Islet of Langerhans (tissue), 1 donor: ENCODE data around the gene GINS1.
A peak's percentile ranks its signal among the peaks of the same experiment; 100 is the strongest.
"Not testable (repeated sequence)": the region's sequence is repeated elsewhere in the genome, so short reads cannot be mapped to it uniquely, and the experiment has no call there.

Experiments
- FAIRE-seq: peaks from one replicate; lab custom pipeline; 2011; peaks lifted over from hg19 to GRCh38; lab: Jason Lieb, UNC

Gene GINS1

DNA sequence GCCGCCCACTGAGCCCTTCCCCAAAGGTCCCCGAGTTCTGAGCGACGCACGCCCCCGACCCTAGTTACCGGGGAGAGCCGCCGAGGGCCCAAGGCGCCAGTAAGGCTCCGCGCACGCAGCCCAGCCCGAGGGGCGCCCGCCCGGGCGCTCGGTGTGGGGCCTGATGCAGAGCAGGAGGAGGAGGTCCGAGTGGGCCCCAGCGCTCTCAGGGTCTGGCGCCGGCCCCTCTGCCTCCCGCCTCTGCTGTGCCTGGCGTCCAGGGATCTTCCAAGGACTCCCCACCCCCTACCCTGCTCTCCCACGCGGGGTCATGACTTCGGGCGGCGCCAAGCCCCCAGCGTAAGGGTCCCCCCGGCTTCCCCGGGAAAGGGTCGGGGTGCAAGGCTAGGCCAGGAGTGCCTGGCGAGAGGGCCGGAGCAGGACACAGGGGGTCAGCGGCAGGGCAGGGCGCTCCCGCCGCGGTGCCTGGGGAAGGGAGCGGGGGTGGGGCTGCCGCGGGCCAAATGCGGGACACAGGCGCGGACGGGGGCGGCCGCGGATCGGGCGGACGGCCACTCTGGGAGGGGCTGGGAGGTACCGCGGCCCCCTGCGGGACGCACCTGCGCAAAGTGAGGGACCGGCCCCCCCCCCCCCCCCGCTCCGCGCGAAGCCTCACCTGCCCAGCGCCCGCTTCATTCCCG lies 17.5 kb upstream of the GINS1 start:
- FAIRE-seq, result no peak

DNA sequence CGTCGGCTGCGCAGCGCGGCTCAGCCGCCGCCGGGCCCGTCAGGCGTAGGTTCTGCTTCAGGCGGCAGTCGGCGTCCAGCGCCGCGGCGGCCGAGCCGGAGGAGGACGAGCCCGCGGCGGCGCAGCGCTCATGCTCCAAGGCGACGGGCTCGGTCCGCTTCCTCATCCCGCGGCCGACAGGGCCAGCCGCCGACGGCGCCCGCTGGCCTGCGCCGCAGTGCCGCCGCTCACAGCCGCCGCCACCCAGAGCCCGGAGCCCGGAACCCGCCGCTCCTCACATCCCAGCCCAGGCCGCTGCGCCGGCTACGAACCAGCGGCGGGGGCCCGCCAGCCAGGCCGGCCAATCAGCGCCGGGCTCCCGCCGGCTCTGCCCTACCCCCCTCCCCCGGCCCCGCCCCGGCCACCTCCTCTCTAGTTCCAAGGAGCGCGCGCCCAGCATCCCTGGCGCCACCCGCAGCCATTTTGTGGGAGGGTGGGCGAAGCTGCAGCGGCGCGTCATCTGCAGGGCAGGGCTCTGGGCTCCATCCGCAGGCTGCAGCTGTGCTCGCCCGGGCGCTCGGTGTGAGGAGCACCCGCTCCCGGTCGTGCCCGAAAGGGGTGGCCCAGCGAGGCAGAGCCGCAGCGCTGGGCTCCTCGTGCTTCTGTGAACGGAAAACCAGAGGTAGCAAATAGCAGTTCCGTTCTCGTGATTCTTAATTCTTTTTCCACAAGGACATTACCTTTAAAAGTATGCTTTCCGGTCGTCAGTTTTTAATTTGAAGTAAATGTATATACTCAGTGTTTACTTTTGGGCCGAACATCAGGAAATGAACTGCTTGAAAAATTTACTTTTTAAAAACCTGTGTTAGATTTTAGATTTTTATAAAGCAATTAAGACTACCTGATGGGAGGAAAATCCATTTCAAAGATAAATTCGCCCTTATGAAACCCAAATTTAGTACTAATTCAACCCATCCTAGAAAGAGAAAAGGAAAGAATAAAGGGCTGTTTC lies 16.6 kb upstream of the GINS1 start, which contains the start of gene ABHD12:
Gene ABHD12 (minus strand): TSS at position 298 of the 991 bp plus-strand sequence. CDS start 132 bp downstream, at position 166.
- no peak for FAIRE-seq

DNA sequence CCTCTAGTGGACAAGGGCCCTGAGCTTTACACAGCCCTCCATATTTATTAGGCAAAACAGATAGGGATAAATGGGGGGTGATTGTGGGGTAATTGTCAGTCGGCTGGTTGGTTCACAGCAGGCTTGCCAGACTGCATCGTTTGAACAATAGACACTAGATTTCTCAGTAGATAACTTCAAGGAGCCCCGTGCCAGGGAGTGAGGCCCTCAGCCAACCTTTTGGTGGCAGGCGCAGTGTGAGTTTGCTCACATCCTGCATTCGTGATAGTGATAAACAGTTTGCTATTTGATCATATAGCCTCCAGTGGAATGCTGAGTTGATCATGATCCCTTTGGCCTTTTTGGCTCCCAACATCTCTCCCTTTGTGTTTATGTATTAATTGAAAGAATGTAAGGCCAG lies 13.2 kb upstream of the GINS1 start:
- FAIRE-seq, result no peak

GRCh38 chr20:25394996-25395395 lies 12.5 kb upstream of the GINS1 start:
- no peak for FAIRE-seq

DNA sequence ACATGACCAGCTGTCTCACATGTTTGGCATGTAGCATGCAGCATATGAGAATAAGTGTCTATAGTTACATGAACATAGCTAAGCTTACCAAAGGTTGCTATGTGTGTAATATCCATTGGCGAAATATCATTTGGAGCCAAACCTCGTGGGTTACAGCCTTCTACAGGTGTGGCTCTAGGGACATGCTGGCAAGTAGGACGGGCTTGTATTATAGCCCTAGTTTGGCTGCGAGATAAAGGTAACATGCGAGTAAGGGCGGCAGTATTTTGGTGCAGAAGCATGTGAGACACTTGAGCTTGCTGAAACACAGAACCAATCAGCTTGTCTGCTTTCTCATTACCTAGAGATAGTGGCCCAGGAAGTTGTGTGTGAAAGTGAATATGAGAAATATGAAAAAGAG lies 10.4 kb upstream of the GINS1 start:
- FAIRE-seq, result no peak

DNA sequence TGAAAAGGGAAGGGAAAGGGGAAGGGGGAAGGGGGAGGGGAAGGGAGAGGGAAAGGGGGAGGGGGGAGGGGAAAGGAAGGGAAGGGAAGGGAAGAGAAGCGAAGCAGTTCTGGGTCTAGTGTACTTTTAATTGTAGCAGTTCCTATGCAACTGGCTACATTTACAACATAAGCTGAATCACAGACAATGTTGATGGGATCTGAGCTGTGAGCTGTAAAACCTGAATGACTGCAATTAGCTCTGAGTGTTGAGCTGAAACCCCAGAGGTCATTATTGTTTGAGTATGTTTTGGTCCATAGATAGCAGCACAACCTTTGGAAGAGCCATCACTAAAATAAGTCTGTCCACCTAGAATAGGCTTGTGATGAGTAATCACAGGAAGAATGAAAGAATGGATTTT lies 9.7 kb upstream of the GINS1 start:
- no peak for FAIRE-seq

DNA sequence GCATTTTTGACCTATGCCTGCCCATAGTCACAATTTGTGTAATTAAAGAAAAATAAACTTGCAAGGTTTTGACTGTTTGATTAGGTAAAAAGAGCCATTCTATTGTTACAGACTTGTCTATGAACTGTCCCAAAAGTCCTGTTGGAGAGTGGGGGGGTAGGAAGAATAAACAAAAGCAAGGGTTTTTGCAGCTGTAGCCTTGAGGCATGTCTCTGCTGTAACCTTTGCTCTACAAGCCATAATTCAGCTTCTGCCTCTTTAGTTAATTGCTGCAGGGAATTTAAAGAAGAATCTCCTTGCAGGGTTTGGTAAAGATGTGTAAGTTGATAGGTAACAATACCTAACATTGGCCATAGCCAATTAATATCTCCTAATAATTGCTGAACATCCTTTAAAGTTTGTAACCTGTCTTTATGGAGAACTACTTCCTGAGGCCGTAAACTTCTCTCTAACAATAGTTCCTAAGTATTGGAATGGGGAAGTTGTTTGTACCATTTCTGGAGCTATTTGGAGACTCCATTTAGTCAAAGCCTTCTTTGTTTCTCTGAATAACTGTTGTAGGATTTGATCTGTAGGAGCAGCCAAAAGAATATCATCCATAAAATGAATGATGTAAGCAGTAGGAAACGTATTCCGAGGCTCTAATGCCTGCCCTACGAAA lies 9.0 kb upstream of the GINS1 start:
- no peak for FAIRE-seq

GRCh38 chr20:25399037-25399430 lies 8.4 kb upstream of the GINS1 start:
- FAIRE-seq, result peak; percentile 56

- FAIRE-seq, result not testable (repeated sequence)
Measured at GRCh38 chr20:25400291-25400732, 7.2 kb upstream of the GINS1 start.

DNA sequence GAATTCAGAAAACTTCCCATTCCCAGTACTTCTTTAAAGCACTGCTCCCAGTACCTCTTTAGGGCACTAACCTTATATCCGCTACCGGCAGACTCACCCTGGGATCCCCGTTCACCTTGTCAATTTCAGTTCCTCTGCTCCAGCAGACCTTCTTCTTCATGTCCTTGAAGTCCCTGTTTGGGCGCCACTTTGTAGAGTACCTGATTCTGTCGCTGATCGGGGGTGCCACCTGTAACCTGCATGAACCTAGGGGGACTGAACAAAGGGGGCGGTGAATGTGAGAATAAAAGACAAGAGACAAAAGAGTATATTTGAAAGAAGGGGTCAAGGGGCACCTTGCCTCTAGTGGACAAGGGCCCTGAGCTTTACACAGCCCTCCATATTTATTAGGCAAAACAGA lies 4.9 kb upstream of the GINS1 start:
- no peak for FAIRE-seq

- FAIRE-seq, result no peak
Measured at GRCh38 chr20:25408170-25408547, 686 bp downstream of the GINS1 start.

- FAIRE-seq, result no peak
Measured at GRCh38 chr20:25408890-25409289, 1.4 kb downstream of the GINS1 start.

GRCh38 chr20:25418776-25419175 lies 11.3 kb downstream of the GINS1 start:
- no peak for FAIRE-seq

DNA sequence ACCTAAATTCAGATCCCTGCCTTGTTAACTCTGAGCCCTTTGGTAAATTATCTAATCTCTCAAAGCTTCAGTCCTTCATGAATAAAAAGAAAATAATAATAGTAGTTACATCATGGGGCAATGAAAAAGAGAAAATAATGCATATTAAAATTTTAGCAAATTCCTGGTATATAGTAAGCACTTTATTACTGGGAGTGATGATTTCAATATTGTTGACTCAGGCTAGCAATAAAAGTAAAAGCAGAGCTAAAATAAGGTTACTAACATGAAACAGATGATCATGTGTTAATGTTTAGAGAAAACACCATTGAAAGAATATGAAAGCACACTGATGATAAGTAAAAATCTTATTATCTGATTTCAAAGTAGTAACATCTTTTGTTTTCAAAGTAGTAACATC lies 13.6 kb downstream of the GINS1 start:
- FAIRE-seq, result no peak

DNA sequence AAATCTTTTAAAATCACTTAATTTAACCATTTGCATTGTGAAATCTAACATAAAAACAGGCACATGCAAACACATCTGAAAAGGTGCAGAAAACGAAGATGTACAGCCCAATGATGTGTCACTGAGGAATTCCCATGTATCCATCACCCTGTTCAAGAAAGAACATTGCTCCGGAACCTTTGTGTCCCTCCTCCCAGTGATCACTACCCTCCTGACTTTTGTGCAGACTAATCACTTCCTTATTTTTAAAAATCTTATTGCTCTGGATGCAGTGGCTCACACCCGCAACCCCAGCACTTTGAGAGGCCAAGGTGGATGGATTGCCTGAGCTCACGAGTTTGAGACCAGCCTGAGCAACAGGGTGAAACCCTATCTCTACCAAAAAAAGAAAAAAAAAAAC lies 14.6 kb downstream of the GINS1 start:
- FAIRE-seq, result no peak

DNA sequence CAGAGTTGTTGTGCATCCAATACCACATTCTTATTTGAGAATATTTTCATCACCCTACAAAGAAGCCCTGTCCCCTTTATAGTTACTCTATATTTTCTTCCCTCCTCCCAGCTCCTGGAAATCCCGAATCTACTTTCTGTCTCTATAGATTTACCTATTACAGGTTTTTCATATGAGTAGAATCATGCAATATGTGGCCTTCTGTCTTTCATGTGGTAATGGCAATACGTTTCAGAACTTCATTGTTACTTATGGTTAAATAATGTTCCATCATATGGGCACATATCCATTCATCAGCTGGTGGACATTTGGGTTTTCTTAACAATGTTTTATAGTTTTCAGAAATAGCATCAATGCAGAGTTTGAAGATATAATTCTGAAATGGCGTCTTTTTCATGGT lies 17.1 kb downstream of the GINS1 start:
- no peak for FAIRE-seq

GRCh38 chr20:25437153-25437581 lies 29.7 kb downstream of the GINS1 start:
- FAIRE-seq, result no peak

DNA sequence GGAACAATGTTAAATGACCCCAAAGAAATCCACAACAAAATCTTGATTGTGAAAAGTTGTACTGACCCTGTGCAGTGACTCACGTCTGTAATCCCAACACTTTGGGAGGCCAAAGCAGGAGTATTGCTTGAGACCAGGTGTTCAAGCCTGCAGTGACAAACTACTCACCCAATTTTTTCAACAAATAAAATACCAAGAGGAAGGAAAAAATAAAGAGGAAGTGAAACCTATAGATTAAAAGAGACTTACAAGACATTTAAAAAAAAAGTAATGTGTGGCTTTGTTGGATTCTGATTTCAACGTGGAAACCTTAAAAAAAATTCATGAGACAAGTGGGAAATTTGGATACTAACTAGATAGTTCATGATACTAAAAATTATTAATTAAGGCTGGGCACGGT lies 31.9 kb downstream of the GINS1 start:
- FAIRE-seq, result no peak

DNA sequence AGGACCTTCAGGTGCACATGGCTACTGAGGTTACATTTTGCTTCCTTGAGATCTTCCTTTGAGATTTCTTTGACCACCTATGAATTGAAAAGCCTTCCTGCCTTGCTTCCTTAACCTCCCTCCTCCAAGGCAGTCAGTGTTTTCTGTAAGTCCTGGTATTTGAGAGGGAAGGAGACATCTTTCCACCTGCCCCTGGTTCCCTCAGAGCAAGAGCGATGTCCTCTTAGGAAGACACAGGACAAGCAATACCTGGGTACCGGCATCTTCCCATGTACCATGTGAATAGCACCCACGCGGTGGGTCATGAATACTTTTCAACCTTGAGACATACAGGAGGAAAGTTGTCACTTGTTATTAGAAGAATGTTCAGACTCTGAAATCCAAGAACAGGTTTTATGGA lies 37.1 kb downstream of the GINS1 start:
- FAIRE-seq, result no peak

DNA sequence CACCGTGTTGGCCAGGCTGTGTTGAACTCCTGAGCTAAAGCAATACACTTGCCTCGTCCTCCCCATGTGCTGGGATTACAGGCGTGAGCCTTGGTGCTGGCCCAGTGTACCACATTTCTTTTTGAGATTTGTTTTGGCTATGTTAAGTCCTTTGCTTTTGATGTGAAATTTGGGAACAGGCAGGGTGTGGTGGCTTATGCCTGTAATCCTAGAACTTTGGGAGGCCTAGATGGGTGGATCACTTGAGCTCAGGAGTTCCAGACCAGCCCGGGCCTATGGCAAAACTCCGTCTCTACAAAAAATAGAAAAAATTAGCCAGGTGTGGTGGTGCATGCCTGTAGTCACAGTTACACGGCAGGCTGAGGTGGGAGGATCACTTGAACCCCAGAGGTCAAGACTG lies 40.2 kb downstream of the GINS1 start:
- no peak for FAIRE-seq

GRCh38 chr20:25452333-25452732 lies 44.9 kb downstream of the GINS1 start:
- no peak for FAIRE-seq

- no peak for FAIRE-seq
Measured at GRCh38 chr20:25453035-25453810, 45.8 kb downstream of the GINS1 start.
